Activated CD8-positive, alpha-beta memory T cell treated with anti-CD3 and anti-CD28 coated beads for 36 hours (primary cell): ENCODE measurements around the gene WFDC5. TPM values are rescaled to one million over a fixed set of nuclear protein-coding genes. Genes with fewer than 3 reads are reported as not detected.

Source experiments
- CTCF ChIA-PET: fragments of 350-600 bp; sonication (Branson Sonifier 250); formaldehyde crosslinking; loops from one replicate; lab custom pipeline; 2021; ENCODE audit warnings: antibody characterized with exemption; lab: Charles Lee
- POLR2A ChIA-PET: fragments of 350-600 bp; sonication (Branson Sonifier 250); formaldehyde crosslinking; loops from one replicate; lab custom pipeline; 2021; ENCODE audit warnings: antibody characterized with exemption; lab: Charles Lee
- total RNA-seq, 2 experiments: library from RNA; stranded (reverse); gene quantifications; one replicate each; pipeline ENCODE4 v1.2.3, GENCODE V29; 2021

The WFDC5 gene
- total RNA-seq, 2 experiments from 2014 or later: not detected

- ChIA-PET CTCF (no interaction called here), POLR2A (no interaction called here)
These were observed 4.7 kb upstream of the WFDC5 start for GRCh38 chr20:45119556-45120266.

- ChIA-PET CTCF (interaction anchor here (0.8 kb wide), 1 partner anchor 154 kb away, joined by 3 read pairs; no protein-coding TSS in a partner anchor), POLR2A (no interaction called here)
These were observed 3.1 kb upstream of the WFDC5 start for GRCh38 chr20:45118028-45118427.

GRCh38 chr20:45117581-45117980 lies 2.6 kb upstream of the WFDC5 start:
- ChIA-PET CTCF (interaction anchor here (0.8 kb wide), 1 partner anchor 155 kb away, joined by 3 read pairs; no protein-coding TSS in a partner anchor), POLR2A (no interaction called here)

- ChIA-PET CTCF (interaction anchor here (0.8 to 1.7 kb wide), 3 partner anchors 10 to 23 kb away, joined by 3 to 5 read pairs (median 4); no protein-coding TSS in a partner anchor), POLR2A (no interaction called here)
These were observed 855 bp upstream of the WFDC5 start for GRCh38 chr20:45115829-45116228.

- ChIA-PET CTCF (interaction anchor here (0.6 to 1.7 kb wide), 4 partner anchors 9 to 23 kb away, joined by 3 to 5 read pairs (median 4); no protein-coding TSS in a partner anchor), POLR2A (no interaction called here)
These were observed 406 bp upstream of the WFDC5 start for GRCh38 chr20:45115386-45115774.

GRCh38 chr20:45113865-45114264 lies 1.1 kb downstream of the WFDC5 start:
- CTCF ChIA-PET: interaction anchor here (2.0 to 5.1 kb wide), 2 partner anchors 16 to 25 kb away, joined by 5 to 47 read pairs; no protein-coding TSS in a partner anchor

GRCh38 chr20:45112754-45113153 lies 2.2 kb downstream of the WFDC5 start:
- CTCF ChIA-PET: interaction anchor here (1.2 to 5.1 kb wide), 5 partner anchors 8 to 177 kb away, joined by 4 to 47 read pairs (median 6); no protein-coding TSS in a partner anchor
- POLR2A ChIA-PET: no interaction called here

More at GRCh38 chr20:45113865-45114264, 1.1 kb downstream of the WFDC5 start:
- POLR2A ChIA-PET: no interaction called here

- ChIA-PET CTCF (interaction anchor here (0.6 to 5.1 kb wide), 9 partner anchors 9 to 178 kb away, joined by 3 to 47 read pairs (median 5); partner anchors contain the start of gene KCNS1), POLR2A (no interaction called here)
These were observed 3.0 kb downstream of the WFDC5 start for GRCh38 chr20:45111799-45112471.

- CTCF ChIA-PET: interaction anchor here (0.7 to 5.1 kb wide), 5 partner anchors 10 to 179 kb away, joined by 3 to 47 read pairs (median 6); partner anchors contain the start of gene KCNS1
- POLR2A ChIA-PET: no interaction called here
These were observed 3.7 kb downstream of the WFDC5 start for GRCh38 chr20:45111285-45111684.

- POLR2A ChIA-PET: no interaction called here
- CTCF ChIA-PET: interaction anchor here (0.8 to 5.1 kb wide), 4 partner anchors 9 to 85 kb away, joined by 3 to 47 read pairs (median 5); partner anchors contain the start of gene KCNS1
These were observed 4.7 kb downstream of the WFDC5 start for GRCh38 chr20:45110301-45110700.

- POLR2A ChIA-PET: no interaction called here
- CTCF ChIA-PET: interaction anchor here (1.1 to 5.1 kb wide), 2 partner anchors 12 to 30 kb away, joined by 4 to 47 read pairs; no protein-coding TSS in a partner anchor
These were observed 5.3 kb downstream of the WFDC5 start for GRCh38 chr20:45109634-45110033.

GRCh38 chr20:45105317-45105716 lies 9.7 kb downstream of the WFDC5 start:
- POLR2A ChIA-PET: no interaction called here
- CTCF ChIA-PET: interaction anchor here (1.9 to 2.6 kb wide), 2 partner anchors 8 to 10 kb away, joined by 6 to 11 read pairs; no protein-coding TSS in a partner anchor

GRCh38 chr20:45104786-45105185 lies 10.2 kb downstream of the WFDC5 start:
- POLR2A ChIA-PET: no interaction called here
- CTCF ChIA-PET: interaction anchor here (1.2 to 2.6 kb wide), 2 partner anchors 9 kb away, joined by 5 to 11 read pairs; no protein-coding TSS in a partner anchor

- CTCF ChIA-PET: no interaction called here
- POLR2A ChIA-PET: no interaction called here
These were observed 11.9 kb downstream of the WFDC5 start for GRCh38 chr20:45103072-45103471.

GRCh38 chr20:45101333-45101850 lies 13.6 kb downstream of the WFDC5 start:
- ChIA-PET CTCF (interaction anchor here (1.1 kb wide), 2 partner anchors 10 to 37 kb away, joined by 3 to 6 read pairs; no protein-coding TSS in a partner anchor), POLR2A (no interaction called here)

- POLR2A ChIA-PET: no interaction called here
- CTCF ChIA-PET: interaction anchor here (1.1 to 5.8 kb wide), 4 partner anchors 11 to 57 kb away, joined by 3 to 47 read pairs (median 6); no protein-coding TSS in a partner anchor
These were observed 14.3 kb downstream of the WFDC5 start, which contains the start of gene KCNS1 for GRCh38 chr20:45100563-45101245. Gene KCNS1 (minus strand): TSS chr20:45101127. CDS start chr20:45099236, 1,891 bp downstream.

GRCh38 chr20:45098103-45098773 lies 16.7 kb downstream of the WFDC5 start:
- ChIA-PET CTCF (interaction anchor here (0.9 to 5.8 kb wide), 8 partner anchors 8 to 195 kb away, joined by 3 to 47 read pairs (median 6); no protein-coding TSS in a partner anchor), POLR2A (interaction anchor here (1.3 kb wide), 1 partner anchor 15 kb away, joined by 4 read pairs; no protein-coding TSS in a partner anchor)
